ENCODE data around the gene DCAF15.

GRCh38 chr19:13964776-13965175 lies 12.5 kb downstream of the DCAF15 start:
- TF ChIP-seq CTCF (IDR thresholded peaks at IDR 0.05; ENCODE audit: extremely low read depth in 1 of 2, insufficient read depth in 1 of 2, low read depth in 1 of 2, low read length in 2 of 2), result no peak
- no peak for TF ChIP-seq MYC (IDR thresholded peaks at IDR 0.05; ENCODE audit: low read depth, low read length)
- no peak for TF ChIP-seq POLR2A (IDR thresholded peaks at IDR 0.05; ENCODE audit: low read depth, low read length)
- TF ChIP-seq FOS (IDR thresholded peaks at IDR 0.05; ENCODE audit: borderline replicate concordance, insufficient read depth, low read length), result no peak
- no peak for TF ChIP-seq POLR2AphosphoS5 (IDR thresholded peaks at IDR 0.05; ENCODE audit: insufficient read depth, low read depth, low read length)
